HG03095 (cell line): Measurements from ENCODE around the gene OSM.

Experiments used
- ATAC-seq: cut with Tn5 transposase; IDR thresholded peaks from one replicate; pipeline ENCODE4 v1.9.1; 2021; ENCODE audit warnings: moderate library complexity; ENCODE audit not compliant: unreplicated experiment

OSM gene

GRCh38 chr22:30212996-30213441 lies 53.6 kb downstream of the OSM start:
- no peak for ATAC-seq
